PC-9 (cell line): ENCODE measurements around the gene MAPKAPK5. TPM values are rescaled to one million over a fixed set of nuclear protein-coding genes. Genes with fewer than 3 reads are reported as not detected.
A peak's percentile ranks its signal among the peaks of the same experiment; 100 is the strongest.
"Not testable (repeated sequence)": the region's sequence is repeated elsewhere in the genome, so short reads cannot be mapped to it uniquely, and the experiment has no call there.

Experiments
- BruUV-seq: library from RNA; stranded (reverse); fragments of 400-500 nt; replicated peaks from 2 replicates; lab custom pipeline; 2021; lab: Mats Ljungman, UMichigan
- CTCF ChIA-PET: fragments of 300-600 bp; sonication (Branson Sonifier 250); formaldehyde crosslinking; loops from one replicate; lab custom pipeline; 2022; ENCODE audit warnings: antibody characterized with exemption; lab: Charles Lee
- POLR2A ChIA-PET: fragments of 300-600 bp; sonication (Branson Sonifier 250); formaldehyde crosslinking; loops from one replicate; lab custom pipeline; 2022; ENCODE audit warnings: antibody characterized with exemption; ENCODE audit not compliant: unreplicated experiment; lab: Charles Lee
- DNase-seq, 2 experiments: peaks; one replicate each; pipeline versions ENCODE4 v3.0.0 to v3.0.0-alpha.2; 2015 to 2022; ENCODE audit warnings: mixed read lengths in 1 of 2
- H2AFZ ChIP-seq: fragments of 200-600 bp; sonication (generic); 2 replicates; pipeline ENCODE4 v1.8.1; 2017; ENCODE audit warnings: antibody characterized with exemption
- H3F3A ChIP-seq: fragments of 200-600 bp; sonication (generic); 2 replicates; pipeline ENCODE4 v1.8.1; 2017; ENCODE audit warnings: antibody characterized with exemption, mild to moderate bottlenecking, low read depth; ENCODE audit not compliant: insufficient read depth
- H3K27ac ChIP-seq: fragments of 200-600 bp; sonication (generic); 2 replicates; pipeline ENCODE4 v1.6.1; 2016; ENCODE audit warnings: mixed run types
- H3K27me3 ChIP-seq: fragments of 200-600 bp; sonication (generic); 2 replicates; pipeline ENCODE4 v1.6.1; 2016; ENCODE audit warnings: low read depth, mixed run types; ENCODE audit not compliant: insufficient read depth
- H3K36me3 ChIP-seq: fragments of 200-600 bp; sonication (generic); 2 replicates; pipeline ENCODE4 v1.6.1; 2016; ENCODE audit warnings: low read depth, mixed run types
- H3K4me1 ChIP-seq: fragments of 200-600 bp; sonication (generic); replicated peaks from 2 replicates; pipeline ENCODE4 v1.6.1; 2016; ENCODE audit warnings: mixed run types; ENCODE audit not compliant: insufficient read depth
- H3K4me2 ChIP-seq: fragments of 200-600 bp; sonication (generic); 2 replicates; pipeline ENCODE4 v1.6.1; 2017; ENCODE audit warnings: mixed run types
- H3K4me3 ChIP-seq: fragments of 200-600 bp; sonication (generic); 2 replicates; pipeline ENCODE4 v1.6.1; 2016; ENCODE audit warnings: mixed run types
- H3K79me2 ChIP-seq: fragments of 200-600 bp; sonication (generic); 2 replicates; pipeline ENCODE4 v1.6.1; 2017; ENCODE audit warnings: low read depth, mixed run types
- H3K9me2 ChIP-seq: fragments of 200-600 bp; sonication (generic); 2 replicates; pipeline ENCODE4 v1.8.1; 2017; ENCODE audit warnings: mild to moderate bottlenecking; ENCODE audit not compliant: insufficient read depth
- H3K9me3 ChIP-seq: fragments of 200-600 bp; sonication (generic); 2 replicates; pipeline ENCODE4 v1.8.1; 2016; ENCODE audit warnings: low read depth; ENCODE audit not compliant: insufficient read depth
- H4K20me1 ChIP-seq: fragments of 200-600 bp; sonication (generic); 2 replicates; pipeline ENCODE4 v1.8.1; 2017; ENCODE audit not compliant: insufficient read depth
- CTCF ChIP-seq: fragments of 200-600 bp; sonication (generic); conservative IDR thresholded peaks from 2 replicates; pipeline ENCODE4 v1.6.1; 2017; ENCODE audit warnings: mixed run types, antibody characterized with exemption, mild to moderate bottlenecking, moderate library complexity
- EZH2 ChIP-seq: fragments of 200-600 bp; sonication (generic); IDR thresholded peaks from 2 replicates; pipeline ENCODE4 v1.8.0; 2017; ENCODE audit warnings: antibody characterized with exemption, low read depth
- intact Hi-C: fragments of 100-400 bp; cut with micrococcal nuclease; formaldehyde crosslinking; loops from one replicate; pipeline ENCODE4 v1.10.0; 2022; ENCODE audit not compliant: unreplicated experiment
- total RNA-seq: library from RNA; stranded (reverse); gene quantifications from 2 replicates; pipeline ENCODE4 v1.2.3, GENCODE V29; 2021

MAPKAPK5 gene
- total RNA-seq, 1 experiment from 2014 or later, result 45.0 TPM

- Histone ChIP-seq H3F3A (peaks cover 18% of the 10 kb centered on the region), H3K4me2 (peak overlapping the region; percentile 43), H3K27ac (0 out of 2 replicates have a peak overlapping the region, but pooled peaks have one; percentile 23), H3K36me3 (no peaks in the 10 kb centered on the region), H3K27me3 (peaks cover 19% of the 10 kb centered on the region; the same call in 1 of the 2 replicates), H4K20me1 (no peaks in the 10 kb centered on the region), H3K4me1 (peaks cover 23% of the 10 kb centered on the region), H3K4me3 (no peak overlapping the region), H3K9me3 (no peaks in the 10 kb centered on the region), H2AFZ (no peak overlapping the region), H3K9me2 (no peaks in the 10 kb centered on the region), H3K79me2 (no peaks in the 10 kb centered on the region)
- POLR2A ChIA-PET, result interaction anchor here (0.5 to 0.7 kb wide), 5 partner anchors 9 to 605 kb away, joined by 3 to 13 read pairs (median 4); partner anchors contain the start of genes ERP29 and MAPKAPK5
- peak; percentile 42 to 86 for DNase-seq
- no peak for TF ChIP-seq CTCF
- no peak for TF ChIP-seq EZH2
- BruUV-seq, result no TSS peak
- CTCF ChIA-PET, result no interaction called here
- intact Hi-C loops, result loop anchor here (10.0 kb wide), 1 partner anchor 565 kb away; the partner anchor contains the start of gene HECTD4
These were observed 22.6 kb upstream of the MAPKAPK5 start for GRCh38 chr12:111819191-111820158.

- POLR2A ChIA-PET, H3K4me3 ChIP-seq, H3K9me3 ChIP-seq, DNase-seq, H3K9me2 ChIP-seq, H2AFZ ChIP-seq, H4K20me1 ChIP-seq, CTCF ChIA-PET, BruUV-seq, H3K4me2 ChIP-seq, H3K36me3 ChIP-seq, H3K79me2 ChIP-seq, H3K27ac ChIP-seq: not testable (repeated sequence)
- intact Hi-C loops, result loop anchor here (10.0 kb wide), 1 partner anchor 564 kb away; the partner anchor contains the start of gene HECTD4
- Histone ChIP-seq H3F3A (peaks cover 18% of the 10 kb centered on the region), H3K27me3 (peaks cover 19% of the 10 kb centered on the region; the same call in 1 of the 2 replicates), H3K4me1 (peaks cover 23% of the 10 kb centered on the region)
These were observed 21.2 kb upstream of the MAPKAPK5 start for GRCh38 chr12:111820828-111821227.

GRCh38 chr12:111822886-111823285, 19.1 kb upstream of the MAPKAPK5 start:
- Histone ChIP-seq H3K27me3 (peaks cover 15% of the 10 kb centered on the region; the same call in 1 of the 2 replicates), H3K79me2 (no peaks in the 10 kb centered on the region), H3K36me3 (no peaks in the 10 kb centered on the region), H3K9me3 (no peaks in the 10 kb centered on the region), H3K9me2 (no peaks in the 10 kb centered on the region), H3K4me3 (no peak overlapping the region), H2AFZ (no peak overlapping the region), H3K27ac (no peak overlapping the region), H3K4me2 (no peak overlapping the region), H3F3A (peaks cover 18% of the 10 kb centered on the region), H4K20me1 (no peaks in the 10 kb centered on the region), H3K4me1 (peaks cover 23% of the 10 kb centered on the region)
- no peak for TF ChIP-seq CTCF
- no peak for TF ChIP-seq EZH2
- intact Hi-C loops, result loop anchor here (10.0 kb wide), 1 partner anchor 562 kb away; the partner anchor contains the start of gene HECTD4
- DNase-seq, result no peak
- POLR2A ChIA-PET, result no interaction called here
- no TSS peak for BruUV-seq
- CTCF ChIA-PET, result interaction anchor here (0.6 to 0.7 kb wide), 2 partner anchors 64 to 602 kb away, joined by 3 to 8 read pairs; no protein-coding TSS in a partner anchor
